ENCODE data around the gene SHROOM2. TPM values are rescaled to one million over a fixed set of nuclear protein-coding genes. Genes with fewer than 3 reads are reported as not detected.

SHROOM2 gene
- total RNA-seq, 2 donors from 2014 or later: 3.9 to 7.8 TPM

DNA sequence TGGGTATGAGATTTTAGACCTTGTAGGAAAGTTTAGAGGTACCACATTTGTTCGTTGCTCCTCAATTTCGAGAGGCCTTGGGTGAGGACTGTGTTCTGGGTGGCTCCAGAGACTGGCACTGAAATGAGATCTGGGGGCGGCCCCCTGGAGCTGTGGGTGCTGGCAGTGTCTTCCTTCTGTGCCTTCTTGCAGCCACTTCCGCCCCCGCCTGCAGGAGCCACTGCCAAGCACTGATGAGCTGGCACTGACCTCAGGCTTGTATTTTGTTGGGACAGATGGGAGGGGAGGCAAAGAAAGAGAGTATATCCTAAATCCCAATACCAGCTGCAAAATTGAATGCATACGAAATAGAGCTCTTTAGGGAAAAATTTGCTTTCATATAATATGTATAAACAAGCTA, 116.4 kb downstream of the SHROOM2 start:
- Histone ChIP-seq H3K36me3 (no peaks in the 10 kb centered on the region), H3K27ac (no peak overlapping the region), H3K9ac (ENCODE audit: low read depth in 2 of 2, low read length in 2 of 2) (no peak overlapping the region), H3K27me3 (no peaks in the 10 kb centered on the region), H3K9me3 (no peaks in the 10 kb centered on the region), H3K4me3 (no peak overlapping the region), H3K4me1 (no peaks in the 10 kb centered on the region)
- intact Hi-C loops (cut with DNase I): no loop called here
- DNase-seq: no peak
- TF ChIP-seq, protein P1, sequence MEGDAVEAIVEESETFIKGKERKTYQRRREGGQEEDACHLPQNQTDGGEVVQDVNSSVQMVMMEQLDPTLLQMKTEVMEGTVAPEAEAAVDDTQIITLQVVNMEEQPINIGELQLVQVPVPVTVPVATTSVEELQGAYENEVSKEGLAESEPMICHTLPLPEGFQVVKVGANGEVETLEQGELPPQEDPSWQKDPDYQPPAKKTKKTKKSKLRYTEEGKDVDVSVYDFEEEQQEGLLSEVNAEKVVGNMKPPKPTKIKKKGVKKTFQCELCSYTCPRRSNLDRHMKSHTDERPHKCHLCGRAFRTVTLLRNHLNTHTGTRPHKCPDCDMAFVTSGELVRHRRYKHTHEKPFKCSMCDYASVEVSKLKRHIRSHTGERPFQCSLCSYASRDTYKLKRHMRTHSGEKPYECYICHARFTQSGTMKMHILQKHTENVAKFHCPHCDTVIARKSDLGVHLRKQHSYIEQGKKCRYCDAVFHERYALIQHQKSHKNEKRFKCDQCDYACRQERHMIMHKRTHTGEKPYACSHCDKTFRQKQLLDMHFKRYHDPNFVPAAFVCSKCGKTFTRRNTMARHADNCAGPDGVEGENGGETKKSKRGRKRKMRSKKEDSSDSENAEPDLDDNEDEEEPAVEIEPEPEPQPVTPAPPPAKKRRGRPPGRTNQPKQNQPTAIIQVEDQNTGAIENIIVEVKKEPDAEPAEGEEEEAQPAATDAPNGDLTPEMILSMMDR (IDR thresholded peaks at IDR 0.05): no peak

DNA sequence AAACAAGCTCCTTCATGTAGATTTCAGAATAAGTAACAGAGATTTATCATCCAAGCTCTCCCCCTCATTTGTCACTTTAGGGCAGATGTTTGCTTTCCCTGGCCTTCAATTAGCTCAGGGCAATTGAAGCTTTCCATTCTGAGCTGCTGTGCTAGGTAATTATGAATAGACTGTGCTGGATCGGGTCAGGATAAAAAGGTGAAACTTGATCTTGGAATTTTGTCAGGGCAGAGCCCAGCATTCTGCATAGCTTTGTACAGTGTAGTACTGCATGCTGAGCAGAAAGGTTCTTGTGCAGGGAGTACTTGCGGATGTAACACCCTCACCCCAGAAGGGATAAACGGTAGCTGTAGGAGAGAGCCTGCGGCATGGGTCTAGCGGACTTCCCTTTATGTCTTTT, 116.9 kb downstream of the SHROOM2 start:
- intact Hi-C loops (cut with DNase I): no loop called here
- TF ChIP-seq, protein P1 (IDR thresholded peaks at IDR 0.05): no peak
- H3K9me3 ChIP-seq: no peaks in the 10 kb centered on the region

DNA sequence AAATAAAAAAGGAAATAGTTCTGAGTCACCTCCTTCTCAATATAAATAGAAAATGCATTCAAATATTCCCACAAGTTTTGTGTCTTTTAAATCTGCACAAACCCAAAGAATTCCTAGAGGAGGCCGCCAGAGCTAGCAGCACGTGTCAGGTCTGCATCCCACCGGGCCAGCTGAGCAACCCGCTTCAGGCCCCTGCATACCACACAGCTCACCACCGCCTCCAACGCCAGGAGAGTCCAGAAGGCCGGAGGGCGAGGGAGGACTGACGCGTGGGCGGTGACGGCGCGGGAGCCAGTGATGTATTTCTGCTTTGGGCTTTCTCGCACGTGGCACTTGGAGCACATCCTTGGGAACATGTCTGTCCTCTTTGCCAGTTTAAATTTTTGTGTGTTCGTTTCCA, 119.1 kb downstream of the SHROOM2 start:
- no peaks in the 10 kb centered on the region for H3K9me3 ChIP-seq
- intact Hi-C loops (cut with DNase I): no loop called here
- TF ChIP-seq, protein P1 (IDR thresholded peaks at IDR 0.05): no peak

More for the DNA sequence above, 116.9 kb downstream of the SHROOM2 start:
- DNase-seq: no peak
- Histone ChIP-seq H3K27ac (no peak overlapping the region), H3K36me3 (no peaks in the 10 kb centered on the region), H3K9ac (ENCODE audit: low read depth in 2 of 2, low read length in 2 of 2) (no peak overlapping the region), H3K27me3 (no peaks in the 10 kb centered on the region), H3K4me3 (no peak overlapping the region), H3K4me1 (no peaks in the 10 kb centered on the region)

DNA sequence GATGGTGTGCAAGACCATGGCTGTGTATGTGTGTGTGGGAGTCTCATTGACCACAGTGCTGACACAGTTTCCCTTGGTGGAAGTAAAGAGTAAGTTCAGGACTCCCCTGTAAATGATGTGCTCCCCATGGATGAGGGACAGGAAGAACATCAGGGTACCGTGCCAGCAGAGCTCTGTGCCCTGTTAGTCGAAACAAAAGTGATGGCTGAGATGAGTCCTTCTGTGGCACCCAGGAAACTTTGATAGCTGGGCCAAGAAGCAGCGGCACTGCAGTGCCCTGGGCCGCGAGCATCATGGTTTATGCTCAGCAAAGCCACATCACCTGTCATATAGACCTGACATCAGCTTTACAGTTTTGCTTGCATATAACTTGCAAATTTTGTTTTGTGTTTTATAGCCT, 119.5 kb downstream of the SHROOM2 start:
- intact Hi-C loops (cut with DNase I): no loop called here
- TF ChIP-seq, protein P1 (IDR thresholded peaks at IDR 0.05): no peak
- H3K9me3 ChIP-seq: no peaks in the 10 kb centered on the region
- H3K4me1 ChIP-seq: no peaks in the 10 kb centered on the region
- DNase-seq: no peak
- no peak overlapping the region for H3K4me3 ChIP-seq
- H3K36me3 ChIP-seq: no peaks in the 10 kb centered on the region
- H3K27ac ChIP-seq: no peak overlapping the region
- no peaks in the 10 kb centered on the region for H3K27me3 ChIP-seq
- H3K9ac ChIP-seq (ENCODE audit: low read depth in 2 of 2, low read length in 2 of 2): no peak overlapping the region

More for the DNA sequence above, 119.1 kb downstream of the SHROOM2 start:
- H3K4me3 ChIP-seq: no peak overlapping the region
- H3K9ac ChIP-seq (ENCODE audit: low read depth in 2 of 2, low read length in 2 of 2): no peak overlapping the region
- H3K4me1 ChIP-seq: no peaks in the 10 kb centered on the region
- no peaks in the 10 kb centered on the region for H3K27me3 ChIP-seq
- no peak for DNase-seq
- H3K36me3 ChIP-seq: no peaks in the 10 kb centered on the region
- H3K27ac ChIP-seq: no peak overlapping the region

DNA sequence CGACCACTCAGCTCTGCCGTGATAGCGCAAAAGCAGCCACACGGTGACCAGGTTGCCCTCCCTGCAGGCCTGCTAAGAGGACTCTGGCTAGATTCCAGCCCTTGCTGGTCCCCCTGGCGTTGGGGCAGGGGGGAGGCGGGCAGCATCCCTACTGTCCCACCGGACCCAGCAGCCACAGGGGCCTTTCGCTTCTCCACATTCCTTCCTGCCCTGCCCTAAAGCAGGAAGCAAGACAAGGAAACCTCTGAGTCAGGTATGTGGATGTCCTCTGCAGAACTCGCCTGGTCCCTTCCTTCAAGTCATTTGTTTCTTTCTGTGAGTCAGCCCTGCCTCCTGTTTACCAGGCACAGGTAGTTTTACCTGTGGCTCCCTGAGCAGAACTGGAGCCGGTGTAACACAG, 120.7 kb downstream of the SHROOM2 start:
- TF ChIP-seq, protein P1 (IDR thresholded peaks at IDR 0.05): no peak
- no peaks in the 10 kb centered on the region for H3K36me3 ChIP-seq
- H3K4me1 ChIP-seq: no peaks in the 10 kb centered on the region
- no peak overlapping the region for H3K27ac ChIP-seq
- H3K27me3 ChIP-seq: no peaks in the 10 kb centered on the region
- intact Hi-C loops (cut with DNase I): no loop called here
- H3K4me3 ChIP-seq: no peak overlapping the region
- no peak for DNase-seq
- no peak overlapping the region for H3K9ac ChIP-seq (ENCODE audit: low read depth in 2 of 2, low read length in 2 of 2)
- no peaks in the 10 kb centered on the region for H3K9me3 ChIP-seq

All from colonic mucosa (tissue), 4 donors.